Neural progenitor cell (in vitro differentiated cells): ENCODE measurements around the gene AOX1. TPM values are rescaled to one million over a fixed set of nuclear protein-coding genes. Genes with fewer than 3 reads are reported as not detected.

Experiments used
- DNase-seq: peaks from one replicate; pipeline ENCODE4 v3.0.0-alpha.2; 2016; ENCODE audit warnings: low spot score
- H2AFZ ChIP-seq: fragments of 200-600 bp; sonication (generic); replicated peaks from 2 replicates; pipeline ENCODE4 v1.6.1; 2016; ENCODE audit warnings: antibody characterized with exemption
- H3F3A ChIP-seq: fragments of 200-600 bp; sonication (generic); 2 replicates; pipeline ENCODE4 v1.6.1; 2016; ENCODE audit warnings: antibody characterized with exemption, low read depth
- H3K27ac ChIP-seq: fragments of 200-600 bp; sonication (generic); 2 replicates; pipeline ENCODE4 v1.5.1; 2016; ENCODE audit warnings: mild to moderate bottlenecking
- H3K27me3 ChIP-seq: fragments of 200-600 bp; sonication (generic); 2 replicates; pipeline ENCODE4 v1.6.1; 2016; ENCODE audit warnings: mild to moderate bottlenecking, moderate library complexity
- H3K36me3 ChIP-seq: fragments of 200-600 bp; sonication (generic); 2 replicates; pipeline ENCODE4 v1.5.1; 2016
- H3K4me1 ChIP-seq: fragments of 200-600 bp; sonication (generic); 2 replicates; pipeline ENCODE4 v1.6.1; 2016; ENCODE audit warnings: mixed run types
- H3K4me2 ChIP-seq: fragments of 200-600 bp; sonication (generic); 2 replicates; pipeline ENCODE4 v1.6.1; 2016
- H3K4me3 ChIP-seq: fragments of 200-600 bp; sonication (generic); 2 replicates; pipeline ENCODE4 v1.5.1; 2016
- H3K79me2 ChIP-seq: fragments of 200-600 bp; sonication (generic); 2 replicates; pipeline ENCODE4 v1.6.1; 2016; ENCODE audit warnings: low read depth
- H3K9ac ChIP-seq: fragments of 200-600 bp; sonication (generic); 2 replicates; pipeline ENCODE4 v1.6.1; 2016
- H3K9me3 ChIP-seq: fragments of 200-600 bp; sonication (generic); 2 replicates; pipeline ENCODE4 v1.5.1; 2016; ENCODE audit warnings: low read depth
- H4K20me1 ChIP-seq: fragments of 200-600 bp; sonication (generic); 2 replicates; pipeline ENCODE4 v1.6.1; 2016; ENCODE audit warnings: low read depth
- H3K27ac Mint-ChIP-seq: 3 replicates; pipeline ENCODE4 v1.8.0; 2021; ENCODE audit warnings: mixed read lengths
- H3K27me3 Mint-ChIP-seq: 2 replicates; pipeline ENCODE4 v1.8.0; 2022; ENCODE audit warnings: low read depth, mild to moderate bottlenecking, inconsistent platforms, moderate library complexity, mixed read lengths; ENCODE audit not compliant: insufficient read depth
- H3K36me3 Mint-ChIP-seq: 3 replicates; pipeline ENCODE4 v1.8.0; 2021; ENCODE audit warnings: mixed read lengths
- H3K4me1 Mint-ChIP-seq: 3 replicates; pipeline ENCODE4 v1.8.0; 2021; ENCODE audit warnings: mixed read lengths
- H3K4me3 Mint-ChIP-seq: 3 replicates; pipeline ENCODE4 v1.8.0; 2021; ENCODE audit warnings: mild to moderate bottlenecking, moderate library complexity, mixed read lengths
- H3K9me3 Mint-ChIP-seq: 3 replicates; pipeline ENCODE4 v1.8.0; 2020; ENCODE audit warnings: mixed read lengths
- EZH2 ChIP-seq: fragments of 200-600 bp; sonication (generic); IDR thresholded peaks from 2 replicates; pipeline ENCODE4 v1.6.1; 2017; ENCODE audit warnings: antibody characterized with exemption, mild to moderate bottlenecking, moderate library complexity
- EZH2phosphoT487 ChIP-seq: fragments of 200-600 bp; sonication (generic); IDR thresholded peaks from 2 replicates; pipeline ENCODE4 v1.6.1; 2017; ENCODE audit warnings: antibody characterized with exemption
- total RNA-seq: library from RNA; depleted of rRNA; stranded (reverse); fragments of >200 nt; gene quantifications from 2 replicates; pipeline ENCODE4 v1.2.3, GENCODE V29; 2015; ENCODE audit warnings: low replicate concordance
- TF ChIP-seq, protein P1 (sequence below): fragments of 200-600 bp; sonication (generic); IDR thresholded peaks from 2 replicates; pipeline ENCODE4 v1.5.1; 2017; ENCODE audit warnings: antibody characterized with exemption, mild to moderate bottlenecking

The AOX1 gene
- total RNA-seq, 1 donor from 2014 or later: 6.2 TPM

DNA sequence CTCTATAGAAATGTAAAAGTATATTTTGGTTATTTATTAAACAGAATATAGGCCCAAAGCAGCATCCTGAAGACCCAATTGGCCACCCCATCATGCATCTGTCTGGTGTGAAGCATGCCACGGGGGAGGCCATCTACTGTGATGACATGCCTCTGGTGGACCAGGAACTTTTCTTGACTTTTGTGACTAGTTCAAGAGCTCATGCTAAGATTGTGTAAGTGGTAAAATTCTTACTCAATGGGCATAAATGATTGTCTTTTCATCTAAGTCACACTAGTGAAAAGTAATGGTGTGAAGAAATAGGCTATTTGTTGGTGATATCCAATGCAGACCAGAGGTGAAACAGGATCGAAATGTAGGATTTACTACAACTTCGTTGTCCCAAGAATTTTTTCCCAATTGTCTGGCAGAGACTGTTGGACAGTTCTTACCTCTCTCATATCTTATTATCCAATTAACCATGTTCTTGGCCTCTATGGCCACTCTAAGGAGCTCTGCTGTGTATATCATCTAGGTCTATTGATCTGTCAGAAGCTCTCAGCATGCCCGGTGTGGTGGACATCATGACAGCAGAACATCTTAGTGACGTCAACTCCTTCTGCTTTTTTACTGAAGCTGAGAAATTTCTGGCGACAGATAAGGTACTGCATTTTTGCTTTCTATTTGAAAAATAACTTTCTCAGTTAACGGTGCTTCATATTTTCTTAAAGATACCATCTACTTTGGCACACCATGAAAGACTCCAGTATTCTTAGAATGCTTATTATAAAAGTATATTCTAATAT is 35.0 kb downstream of the AOX1 start:
- Mint-ChIP-seq H3K27me3 (no peaks in the 10 kb centered on the region), H3K36me3 (no peaks in the 10 kb centered on the region), H3K27ac (no peak overlapping the region), H3K4me1 (peaks cover 10% of the 10 kb centered on the region), H3K9me3 (no peaks in the 10 kb centered on the region), H3K4me3 (no peak overlapping the region)
- Histone ChIP-seq H3K9ac (no peak overlapping the region), H3K27me3 (no peaks in the 10 kb centered on the region), H3K4me3 (no peak overlapping the region), H3K27ac (no peak overlapping the region), H3F3A (no peaks in the 10 kb centered on the region), H3K36me3 (no peaks in the 10 kb centered on the region), H4K20me1 (no peaks in the 10 kb centered on the region), H3K9me3 (no peaks in the 10 kb centered on the region), H3K79me2 (no peaks in the 10 kb centered on the region), H2AFZ (no peak overlapping the region), H3K4me1 (peaks cover 11% of the 10 kb centered on the region), H3K4me2 (no peak overlapping the region)
- no peak for DNase-seq
- TF ChIP-seq, protein P1, sequence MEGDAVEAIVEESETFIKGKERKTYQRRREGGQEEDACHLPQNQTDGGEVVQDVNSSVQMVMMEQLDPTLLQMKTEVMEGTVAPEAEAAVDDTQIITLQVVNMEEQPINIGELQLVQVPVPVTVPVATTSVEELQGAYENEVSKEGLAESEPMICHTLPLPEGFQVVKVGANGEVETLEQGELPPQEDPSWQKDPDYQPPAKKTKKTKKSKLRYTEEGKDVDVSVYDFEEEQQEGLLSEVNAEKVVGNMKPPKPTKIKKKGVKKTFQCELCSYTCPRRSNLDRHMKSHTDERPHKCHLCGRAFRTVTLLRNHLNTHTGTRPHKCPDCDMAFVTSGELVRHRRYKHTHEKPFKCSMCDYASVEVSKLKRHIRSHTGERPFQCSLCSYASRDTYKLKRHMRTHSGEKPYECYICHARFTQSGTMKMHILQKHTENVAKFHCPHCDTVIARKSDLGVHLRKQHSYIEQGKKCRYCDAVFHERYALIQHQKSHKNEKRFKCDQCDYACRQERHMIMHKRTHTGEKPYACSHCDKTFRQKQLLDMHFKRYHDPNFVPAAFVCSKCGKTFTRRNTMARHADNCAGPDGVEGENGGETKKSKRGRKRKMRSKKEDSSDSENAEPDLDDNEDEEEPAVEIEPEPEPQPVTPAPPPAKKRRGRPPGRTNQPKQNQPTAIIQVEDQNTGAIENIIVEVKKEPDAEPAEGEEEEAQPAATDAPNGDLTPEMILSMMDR: no peak
- no peak for TF ChIP-seq EZH2
- TF ChIP-seq EZH2phosphoT487: no peak

DNA sequence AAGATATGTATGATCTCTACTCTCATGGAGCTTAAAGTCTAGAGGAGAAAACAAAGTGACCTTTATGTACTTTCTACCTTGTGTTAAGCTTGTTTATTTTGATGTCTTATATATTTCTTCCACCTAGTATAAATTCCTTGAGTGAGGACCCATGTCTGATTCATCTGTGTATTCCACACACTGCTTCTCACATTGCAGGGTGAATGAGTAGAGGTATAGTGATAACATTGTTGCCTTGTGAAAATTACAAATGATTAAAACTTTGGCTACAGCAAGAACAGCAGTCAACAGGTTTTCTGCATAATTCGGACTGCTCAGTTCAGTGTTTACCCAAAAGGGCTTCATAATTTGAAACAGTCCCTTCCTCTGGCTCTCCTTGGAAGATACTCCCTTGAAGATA is 36.3 kb downstream of the AOX1 start:
- H3K4me1 ChIP-seq: peaks cover 13% of the 10 kb centered on the region
- H3F3A ChIP-seq: no peaks in the 10 kb centered on the region
- H3K27me3 Mint-ChIP-seq: no peaks in the 10 kb centered on the region
- no peak overlapping the region for H3K4me2 ChIP-seq
- H3K79me2 ChIP-seq: no peaks in the 10 kb centered on the region
- H3K36me3 ChIP-seq: no peaks in the 10 kb centered on the region
- DNase-seq: no peak
- H3K4me3 ChIP-seq: no peak overlapping the region
- no peak overlapping the region for H3K9ac ChIP-seq
- H3K36me3 Mint-ChIP-seq: no peaks in the 10 kb centered on the region
- no peak overlapping the region for H3K27ac Mint-ChIP-seq
- H3K4me1 Mint-ChIP-seq: peaks cover 15% of the 10 kb centered on the region
- no peak overlapping the region for H2AFZ ChIP-seq
- H3K4me3 Mint-ChIP-seq: no peak overlapping the region
- H3K27ac ChIP-seq: no peak overlapping the region
- no peaks in the 10 kb centered on the region for H3K27me3 ChIP-seq
- no peaks in the 10 kb centered on the region for H3K9me3 Mint-ChIP-seq
- no peaks in the 10 kb centered on the region for H4K20me1 ChIP-seq
- TF ChIP-seq, protein P1: no peak
- TF ChIP-seq EZH2phosphoT487 (no peak), EZH2 (no peak)
- no peaks in the 10 kb centered on the region for H3K9me3 ChIP-seq

DNA sequence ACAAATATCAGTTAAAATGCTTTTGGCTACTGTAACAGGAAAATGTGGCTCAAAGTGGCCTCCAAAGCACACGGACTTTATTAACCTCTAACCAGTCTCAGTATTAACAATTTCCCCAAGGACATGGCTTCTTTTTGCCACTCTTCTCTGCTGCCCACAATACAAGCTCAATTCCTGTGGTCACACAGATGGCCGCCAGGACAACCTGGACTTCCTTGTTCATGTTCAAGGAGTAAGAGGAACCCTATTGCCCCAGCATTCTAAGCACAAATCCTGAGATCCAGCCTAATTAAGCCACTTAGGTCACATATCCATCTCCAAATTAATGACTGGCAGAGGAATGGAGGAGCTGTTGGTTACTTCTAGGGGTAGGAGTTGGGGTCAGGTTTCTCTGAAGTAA is 38.2 kb downstream of the AOX1 start:
- H3K4me3 ChIP-seq: no peak overlapping the region
- H3K36me3 ChIP-seq: no peaks in the 10 kb centered on the region
- H3K4me1 Mint-ChIP-seq: peaks cover 17% of the 10 kb centered on the region
- no peak overlapping the region for H3K9ac ChIP-seq
- TF ChIP-seq, protein P1: no peak
- no peak overlapping the region for H2AFZ ChIP-seq
- H3K9me3 Mint-ChIP-seq: no peaks in the 10 kb centered on the region
- H3F3A ChIP-seq: no peaks in the 10 kb centered on the region
- H3K4me2 ChIP-seq: no peak overlapping the region
- H3K36me3 Mint-ChIP-seq: no peaks in the 10 kb centered on the region
- DNase-seq: no peak
- no peaks in the 10 kb centered on the region for H3K27me3 ChIP-seq
- no peaks in the 10 kb centered on the region for H3K79me2 ChIP-seq
- no peaks in the 10 kb centered on the region for H4K20me1 ChIP-seq
- no peak overlapping the region for H3K27ac ChIP-seq
- H3K4me1 ChIP-seq: peaks cover 13% of the 10 kb centered on the region
- no peak overlapping the region for H3K27ac Mint-ChIP-seq
- H3K9me3 ChIP-seq: no peaks in the 10 kb centered on the region
- no peak overlapping the region for H3K4me3 Mint-ChIP-seq
- H3K27me3 Mint-ChIP-seq: no peaks in the 10 kb centered on the region
